Activated T-helper 17 cell treated with anti-CD3 and anti-CD28 coated beads, Interleukin-2, amount 50 U/mL, for 72 hours (primary cell): Measurements from ENCODE around the gene NME7. TPM values are rescaled to one million over a fixed set of nuclear protein-coding genes. Genes with fewer than 3 reads are reported as not detected.

ENCODE experiments used
- ATAC-seq: fragments of 150-1000 bp; cut with Tn5 transposase; replicated peaks from 2 replicates; pipeline ENCODE4 v1.10.0; 2021; ENCODE audit warnings: mild to moderate bottlenecking, moderate library complexity
- H3K27ac Mint-ChIP-seq: one replicate; pipeline ENCODE4 v1.8.0; 2022; ENCODE audit warnings: mixed read lengths
- H3K27me3 Mint-ChIP-seq: one replicate; pipeline ENCODE4 v1.8.0; 2022; ENCODE audit warnings: mixed read lengths
- H3K36me3 Mint-ChIP-seq: one replicate; pipeline ENCODE4 v1.8.0; 2022; ENCODE audit warnings: low read depth, mild to moderate bottlenecking, mixed read lengths
- H3K4me1 Mint-ChIP-seq: one replicate; pipeline ENCODE4 v1.8.0; 2022; ENCODE audit warnings: mixed read lengths
- H3K4me3 Mint-ChIP-seq: one replicate; pipeline ENCODE4 v1.8.0; 2022; ENCODE audit warnings: mild to moderate bottlenecking, mixed read lengths
- H3K9me3 Mint-ChIP-seq: one replicate; pipeline ENCODE4 v1.8.0; 2022; ENCODE audit warnings: mixed read lengths
- total RNA-seq, 2 donors: library from RNA; stranded (reverse); gene quantifications; one replicate each; pipeline ENCODE4 v1.2.3, GENCODE V29; 2022

The NME7 gene
- total RNA-seq, 2 donors from 2014 or later, result 20.3 to 20.6 TPM

DNA sequence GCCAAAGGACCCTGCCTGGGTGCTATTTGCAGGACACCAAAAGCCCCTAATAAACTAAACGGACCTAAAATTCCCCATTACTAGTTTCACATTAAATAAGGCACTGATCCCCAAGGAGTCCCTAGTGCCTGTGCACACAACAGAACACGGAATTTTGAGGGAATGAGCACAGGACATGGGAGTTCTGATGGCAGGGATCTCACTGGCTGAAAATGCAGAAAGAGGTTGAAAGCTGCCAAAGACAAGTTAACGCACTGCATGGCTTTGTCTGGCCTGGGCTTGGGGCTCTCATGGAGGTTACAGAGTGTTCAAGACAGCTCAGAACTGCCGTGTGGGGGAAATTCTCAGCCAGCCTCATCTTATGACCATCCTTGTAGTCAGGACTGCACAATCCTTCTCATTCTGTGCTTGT lies 276.7 kb downstream of the NME7 start:
- peaks cover 5% of the 10 kb centered on the region for H3K27me3 Mint-ChIP-seq
- H3K9me3 Mint-ChIP-seq, result peaks cover 3% of the 10 kb centered on the region
- no peak overlapping the region for H3K4me3 Mint-ChIP-seq
- H3K27ac Mint-ChIP-seq, result no peak overlapping the region
- ATAC-seq, result no peak
- H3K36me3 Mint-ChIP-seq, result no peaks in the 10 kb centered on the region
- H3K4me1 Mint-ChIP-seq, result peaks cover 16% of the 10 kb centered on the region

DNA sequence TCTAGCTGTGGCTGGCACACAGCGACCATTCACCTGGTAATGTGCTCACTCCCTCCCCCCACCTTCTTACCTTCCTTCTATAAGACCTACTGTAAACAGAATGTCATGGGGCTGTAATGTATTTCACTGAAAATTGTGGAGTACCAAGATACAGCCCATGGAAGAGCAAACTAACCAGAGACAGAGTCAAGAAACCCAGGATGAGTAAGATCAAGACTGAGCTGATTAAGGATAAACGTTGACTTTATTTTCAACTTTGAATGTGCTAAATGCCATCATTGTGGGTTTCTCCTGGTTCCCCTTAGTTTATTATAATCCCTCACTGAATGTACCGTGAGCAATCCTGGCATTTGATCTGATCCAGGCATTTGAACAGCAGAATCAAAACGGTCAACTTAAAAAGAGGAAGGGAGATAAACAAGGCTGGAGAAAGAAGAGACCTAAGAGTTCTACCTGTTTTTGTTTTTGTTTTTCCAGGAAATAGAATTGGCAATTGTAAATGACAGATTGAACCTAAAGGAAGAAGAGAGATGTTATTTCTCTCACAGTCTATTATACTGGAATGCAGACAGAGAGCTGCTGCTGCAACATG lies 277.2 kb downstream of the NME7 start:
- ATAC-seq, result peak; percentile 82
- Mint-ChIP-seq H3K9me3 (no peaks in the 10 kb centered on the region), H3K36me3 (no peaks in the 10 kb centered on the region), H3K27me3 (peaks cover 5% of the 10 kb centered on the region), H3K27ac (no peak overlapping the region), H3K4me3 (no peak overlapping the region), H3K4me1 (peaks cover 16% of the 10 kb centered on the region)

DNA sequence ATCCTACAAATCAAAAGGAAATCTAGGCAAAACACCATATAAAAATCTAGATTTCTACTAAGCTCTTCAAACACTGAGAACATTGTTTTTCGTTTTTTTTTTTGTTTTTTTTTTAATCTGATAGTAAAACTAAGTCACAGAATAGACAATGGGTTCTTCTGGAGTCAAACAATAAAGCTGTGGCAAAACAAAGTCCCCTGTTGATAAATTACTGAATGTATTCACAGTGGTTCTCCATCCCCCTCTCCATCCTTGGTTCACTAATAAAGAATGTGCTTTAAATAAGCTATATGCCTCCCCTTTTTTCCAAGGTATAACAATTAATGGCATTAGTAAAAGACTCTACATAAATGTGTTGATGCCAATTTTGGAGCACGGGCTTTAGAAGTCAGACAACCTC lies 277.8 kb downstream of the NME7 start:
- no peaks in the 10 kb centered on the region for H3K9me3 Mint-ChIP-seq
- H3K4me1 Mint-ChIP-seq, result peaks cover 16% of the 10 kb centered on the region
- H3K36me3 Mint-ChIP-seq, result no peaks in the 10 kb centered on the region
- H3K27me3 Mint-ChIP-seq, result peaks cover 5% of the 10 kb centered on the region
- ATAC-seq, result no peak
- H3K27ac Mint-ChIP-seq, result no peak overlapping the region
- no peak overlapping the region for H3K4me3 Mint-ChIP-seq

DNA sequence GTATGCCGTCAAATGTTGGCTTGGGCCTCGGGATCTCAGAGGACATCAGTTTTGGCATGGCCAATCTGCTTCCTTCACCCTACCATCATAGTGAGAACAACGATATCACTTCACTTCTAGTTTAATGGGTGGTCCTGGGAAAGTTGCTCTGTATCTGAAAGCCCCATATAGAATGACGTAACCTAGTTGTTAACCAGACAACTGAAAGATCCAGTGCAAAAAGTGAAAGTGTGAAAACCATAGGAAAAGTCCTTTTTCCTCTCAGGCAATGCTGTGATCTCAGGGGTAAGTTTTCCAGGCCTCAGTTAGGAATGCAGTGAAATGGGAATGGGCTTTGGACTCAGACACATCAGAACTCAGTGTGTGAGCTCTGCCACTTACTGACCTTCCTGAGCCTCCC lies 279.7 kb downstream of the NME7 start:
- H3K36me3 Mint-ChIP-seq, result no peaks in the 10 kb centered on the region
- no peak overlapping the region for H3K27ac Mint-ChIP-seq
- peaks cover 16% of the 10 kb centered on the region for H3K4me1 Mint-ChIP-seq
- H3K9me3 Mint-ChIP-seq, result no peaks in the 10 kb centered on the region
- ATAC-seq, result no peak
- H3K27me3 Mint-ChIP-seq, result no peaks in the 10 kb centered on the region
- no peak overlapping the region for H3K4me3 Mint-ChIP-seq

DNA sequence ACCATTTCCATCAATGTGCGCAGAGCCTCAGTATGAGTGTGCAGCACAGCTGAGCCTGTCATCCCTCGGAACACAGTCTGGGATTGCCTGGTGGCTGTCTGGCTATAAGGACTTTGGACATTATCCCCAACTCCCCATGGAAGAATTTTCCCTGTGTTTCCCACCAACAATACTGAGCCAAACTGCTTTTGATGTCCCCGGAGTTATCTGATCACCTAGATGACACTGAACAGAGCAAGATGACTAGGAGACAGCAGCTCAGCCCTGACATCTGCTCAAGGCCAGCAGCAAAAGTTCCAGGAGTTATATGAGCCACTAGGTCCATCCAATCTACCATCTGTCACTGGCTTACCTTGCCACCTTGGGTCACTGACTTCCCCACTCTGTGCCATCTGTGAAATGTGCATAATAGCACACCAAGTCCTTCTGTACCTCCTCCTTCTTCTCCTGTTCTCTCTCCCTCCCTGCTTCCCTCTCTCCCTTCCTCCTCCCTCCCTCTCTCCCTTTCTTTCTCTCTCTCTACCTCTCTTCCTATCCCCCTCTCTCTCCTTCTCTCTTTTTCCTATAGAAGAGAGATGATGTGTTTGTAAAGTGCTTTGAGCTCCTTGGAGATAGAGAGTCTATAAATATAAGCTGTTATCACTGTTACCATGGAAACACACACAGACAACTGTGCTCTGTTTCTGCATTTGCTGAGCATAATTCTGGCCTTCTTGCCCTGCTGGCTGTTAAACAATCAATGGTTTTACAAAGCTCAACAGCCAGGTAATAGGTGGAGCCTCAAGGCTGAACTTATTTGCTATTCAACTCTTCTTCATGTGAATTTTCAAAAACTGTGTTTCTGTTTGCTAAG lies 280.8 kb downstream of the NME7 start:
- no peaks in the 10 kb centered on the region for H3K36me3 Mint-ChIP-seq
- H3K27me3 Mint-ChIP-seq, result no peaks in the 10 kb centered on the region
- H3K9me3 Mint-ChIP-seq, result no peaks in the 10 kb centered on the region
- peak; percentile 27 for ATAC-seq
- H3K4me1 Mint-ChIP-seq, result peaks cover 16% of the 10 kb centered on the region
- peak overlapping the region; percentile 36 for H3K27ac Mint-ChIP-seq
- no peak overlapping the region for H3K4me3 Mint-ChIP-seq

DNA sequence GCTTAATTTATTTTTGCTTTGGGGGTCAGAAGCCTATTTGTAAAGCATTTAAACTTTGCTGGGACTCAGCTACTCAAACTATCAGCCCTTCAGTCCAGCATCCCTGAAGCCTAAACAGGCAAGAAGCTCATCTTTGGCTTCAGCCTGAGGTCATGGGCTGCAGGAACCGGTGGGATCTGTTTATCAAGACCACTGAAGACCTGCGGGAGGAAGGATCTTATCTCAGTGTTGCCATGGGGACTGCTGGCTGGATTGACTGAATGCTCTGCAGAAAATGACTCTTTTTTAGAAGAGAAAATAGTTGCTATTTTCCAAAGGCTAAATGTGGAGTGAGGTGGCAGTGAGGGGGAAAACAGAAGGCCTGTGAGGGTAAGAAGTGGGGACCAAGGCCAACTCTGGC lies 281.7 kb downstream of the NME7 start:
- Mint-ChIP-seq H3K36me3 (no peaks in the 10 kb centered on the region), H3K4me3 (no peak overlapping the region), H3K27ac (peak overlapping the region; percentile 25), H3K4me1 (peaks cover 16% of the 10 kb centered on the region), H3K27me3 (no peaks in the 10 kb centered on the region), H3K9me3 (no peaks in the 10 kb centered on the region)
- no peak for ATAC-seq

Other genes with a start within 250 kb of the NME7 start
- gene BLZF1, start 398 bp upstream of the NME7 start, total RNA-seq, result 10 to 100 TPM; 13.9 to 14.2 TPM
- gene CCDC181, start 59.7 kb upstream of the NME7 start, total RNA-seq, result not detected
- gene SLC19A2, start 118.1 kb upstream of the NME7 start, total RNA-seq, result 10 to 100 TPM in 1 of 2 donors, 1 to 10 TPM in 1; 9.1 to 13.9 TPM
- gene F5, start 218.7 kb upstream of the NME7 start, total RNA-seq, result 100 to 1,000 TPM in 1 of 2 donors, 10 to 100 TPM in 1; 55.2 to 144 TPM